ENCODE data around the gene VSTM1.

The VSTM1 gene

GRCh38 chr19:54009440-54009839 is 54.3 kb downstream of the VSTM1 start:
- no peak for DNase-seq

- DNase-seq = no peak
These were observed 61.0 kb downstream of the VSTM1 start for GRCh38 chr19:54002495-54003315.

- DNase-seq = no peak
These were observed 62.2 kb downstream of the VSTM1 start for GRCh38 chr19:54001496-54001895.

- no peak for DNase-seq
These were observed 64.0 kb downstream of the VSTM1 start for GRCh38 chr19:53999694-54000093.

DNA sequence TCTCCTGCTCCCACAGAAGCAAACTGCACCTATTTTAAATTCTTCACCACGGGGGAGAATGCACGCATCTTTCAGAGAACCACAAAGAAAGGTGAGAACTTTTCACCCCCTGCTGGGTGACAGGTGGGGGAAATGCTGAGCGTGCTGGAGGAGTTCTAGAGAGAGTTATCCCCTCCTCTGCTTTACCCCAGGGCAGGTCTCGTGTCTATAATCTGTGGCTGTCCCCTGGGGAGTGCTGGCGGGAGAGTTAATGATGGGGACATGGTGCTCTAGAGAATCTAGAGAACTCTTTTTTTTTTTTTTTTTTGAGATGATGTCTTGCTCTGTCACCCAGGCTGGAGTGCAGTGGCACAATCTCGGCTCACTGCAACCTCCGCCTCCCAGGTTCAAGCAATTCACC is 65.5 kb downstream of the VSTM1 start:
- no peak for DNase-seq

GRCh38 chr19:53994811-53995210 is 68.9 kb downstream of the VSTM1 start:
- DNase-seq = no peak

GRCh38 chr19:53993448-53993847 is 70.2 kb downstream of the VSTM1 start:
- no peak for DNase-seq

- no peak for DNase-seq
These were observed 70.9 kb downstream of the VSTM1 start for GRCh38 chr19:53992815-53993214.

DNA sequence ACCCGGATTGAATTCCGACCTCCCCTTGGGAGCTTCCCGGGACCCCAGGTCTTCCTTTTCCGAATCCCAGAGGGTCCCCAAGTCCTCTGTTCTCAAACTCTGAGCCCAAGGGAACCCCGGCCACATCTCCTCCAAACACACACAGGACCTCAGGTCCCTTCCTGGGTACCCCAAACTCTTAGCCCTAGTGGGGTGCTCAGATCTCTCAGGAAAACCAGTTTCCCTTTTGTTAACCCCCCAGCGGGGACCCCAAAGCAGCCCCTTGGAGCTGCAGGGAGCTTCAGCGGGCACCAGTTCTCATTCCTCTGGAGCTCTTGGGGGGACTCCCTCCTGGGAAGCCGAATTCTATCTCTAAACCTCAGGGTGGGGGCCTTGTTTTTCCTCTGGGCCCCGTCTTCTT is 71.5 kb downstream of the VSTM1 start:
- DNase-seq = no peak

GRCh38 chr19:53991224-53992113 is 72.2 kb downstream of the VSTM1 start, which contains the start of gene CACNG6:
CACNG6 (plus strand) TSS chr19:53991637; CDS start chr19:53992878, 1,241 bp downstream.
- no peak for DNase-seq
